Muscle of leg (tissue), 11 donors: ENCODE measurements around the gene HIPK2. TPM values are rescaled to one million over a fixed set of nuclear protein-coding genes. Genes with fewer than 3 reads are reported as not detected.

Experiments used
- DNase-seq: peaks from one replicate; pipeline ENCODE4 v3.0.0; 2013
- H3K27ac ChIP-seq: one replicate; pipeline ENCODE4 v1.5.1; 2013; ENCODE audit warnings: mild to moderate bottlenecking, low read length, control low read depth
- H3K27me3 ChIP-seq: one replicate; pipeline ENCODE4 v1.6.1; 2013; ENCODE audit warnings: low read length; ENCODE audit not compliant: control insufficient read depth, insufficient read depth
- H3K36me3 ChIP-seq: one replicate; pipeline ENCODE4 v1.6.1; 2013; ENCODE audit warnings: low read length; ENCODE audit not compliant: control insufficient read depth, insufficient read depth
- H3K4me1 ChIP-seq: one replicate; pipeline ENCODE4 v1.6.1; 2013; ENCODE audit warnings: low read length; ENCODE audit not compliant: control insufficient read depth, insufficient read depth
- H3K4me3 ChIP-seq: one replicate; pipeline ENCODE4 v1.5.1; 2013; ENCODE audit warnings: low read length, control low read depth
- H3K9me3 ChIP-seq: replicated peaks from 2 replicates; pipeline ENCODE4 v1.6.1; 2013; ENCODE audit warnings: low read depth, low read length; ENCODE audit not compliant: control insufficient read depth
- WGBS: methylation state at CpG from one replicate; pipeline ENCODE4 v1.1.5; 2013; ENCODE audit warnings: missing lambda C conversion rate; ENCODE audit not compliant: insufficient coverage; 5-methylcytosine and 5-hydroxymethylcytosine counted together
- polyA plus RNA-seq, 8 donors: library from polyadenylated mRNA; unstranded; fragments of 120-200 nt; gene quantifications; one replicate each; pipeline versions ENCODE4 v1.2.1 to v1.2.3, GENCODE V29; 2013; ENCODE audit warnings: inconsistent platforms in 1 of 8, low replicate concordance in 1 of 8; ENCODE audit not compliant: insufficient read length in 8 of 8, insufficient read depth in 1 of 8
- total RNA-seq: library from RNA; stranded (reverse); fragments of 120-200 nt; gene quantifications from one replicate; pipeline ENCODE4 v1.2.4, GENCODE V29; 2013

Gene HIPK2
- total and polyA plus RNA-seq, 9 donors, result 6.6 to 14.2 (median 10.3) TPM

DNA sequence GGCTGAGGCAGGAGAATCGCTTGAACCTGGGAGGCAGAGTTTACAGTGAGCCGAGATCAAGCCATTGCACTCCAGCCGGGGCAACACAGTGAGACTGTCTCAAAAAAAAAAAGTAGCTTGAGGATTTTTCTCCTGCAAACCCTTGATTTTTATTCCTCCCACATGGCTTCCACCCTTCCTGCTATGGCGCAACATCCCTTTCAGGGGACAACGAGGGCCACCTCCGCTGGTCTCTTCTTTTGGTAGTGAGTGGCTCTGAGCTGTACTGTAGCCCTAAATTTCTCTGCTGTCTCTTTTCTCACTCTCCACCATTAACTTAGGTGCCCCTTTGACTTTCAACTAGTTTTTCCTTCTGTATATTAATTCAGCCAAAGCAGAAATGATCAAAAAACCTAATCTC lies 113.4 kb downstream of the HIPK2 start:
- Histone ChIP-seq H3K4me1 (peaks cover 5% of the 10 kb centered on the region), H3K27me3 (no peaks in the 10 kb centered on the region), H3K4me3 (no peak overlapping the region), H3K27ac (no peak overlapping the region), H3K36me3 (no peaks in the 10 kb centered on the region), H3K9me3 (no peaks in the 10 kb centered on the region)
- DNase-seq, result no peak
- WGBS, result 100% methylated on average over 3 of the region's 6 CpGs

DNA sequence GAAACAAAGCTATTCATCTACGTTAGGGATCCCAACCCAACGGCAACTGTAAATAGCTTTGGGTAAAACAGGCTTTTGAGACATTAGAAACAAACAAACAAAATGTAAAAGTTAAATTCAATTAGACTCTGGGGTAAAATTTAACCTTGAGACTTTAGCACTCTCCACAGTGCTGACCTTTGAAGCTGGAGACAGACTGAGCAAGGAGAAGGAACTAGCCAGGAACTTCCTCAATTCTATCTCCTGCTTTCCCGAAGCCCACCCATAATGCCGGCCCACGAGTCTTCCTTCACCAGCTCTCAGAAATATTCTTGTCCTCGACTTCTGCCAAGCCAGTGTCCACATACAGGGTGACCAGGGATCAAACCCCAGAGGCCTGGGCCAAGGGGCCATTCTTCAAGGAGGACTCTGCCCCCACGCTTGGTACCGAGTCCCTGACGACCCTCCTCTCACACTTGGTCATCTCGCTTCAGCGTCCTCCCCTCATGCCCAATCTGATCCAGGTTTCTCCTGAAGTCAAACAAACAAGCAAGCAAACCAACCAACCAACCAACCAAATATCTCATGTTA lies 114.1 kb downstream of the HIPK2 start:
- Histone ChIP-seq H3K4me3 (no peak overlapping the region), H3K27me3 (no peaks in the 10 kb centered on the region), H3K4me1 (peaks cover 12% of the 10 kb centered on the region), H3K36me3 (no peaks in the 10 kb centered on the region), H3K9me3 (no peaks in the 10 kb centered on the region), H3K27ac (no peak overlapping the region)
- WGBS, result 90% methylated on average over 8 of the region's 11 CpGs
- no peak for DNase-seq

DNA sequence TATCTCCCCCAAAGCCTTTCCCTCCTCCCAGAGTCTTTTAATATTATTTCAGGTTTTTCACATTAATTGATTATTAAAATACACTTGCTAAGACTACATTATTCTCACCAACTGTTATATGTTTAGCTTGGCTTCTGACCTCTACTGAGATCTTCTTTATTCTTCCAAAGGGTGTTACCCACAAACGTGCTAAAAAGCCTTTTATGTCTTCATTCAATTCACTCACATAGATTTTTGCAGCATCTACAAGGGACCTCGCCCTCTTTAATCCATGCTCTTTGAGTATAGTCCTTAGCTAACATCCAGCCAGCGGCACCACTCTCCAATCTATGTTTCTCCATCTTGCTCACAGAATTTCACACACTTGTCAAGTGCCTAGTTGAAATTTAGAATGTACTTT lies 115.9 kb downstream of the HIPK2 start:
- no peaks in the 10 kb centered on the region for H3K27me3 ChIP-seq
- H3K4me1 ChIP-seq, result peaks cover 12% of the 10 kb centered on the region
- no peak for DNase-seq
- no peak overlapping the region for H3K4me3 ChIP-seq
- no peaks in the 10 kb centered on the region for H3K36me3 ChIP-seq
- H3K27ac ChIP-seq, result no peak overlapping the region
- WGBS, result 66% methylated on average over 2 of the region's 3 CpGs
- H3K9me3 ChIP-seq, result no peaks in the 10 kb centered on the region

DNA sequence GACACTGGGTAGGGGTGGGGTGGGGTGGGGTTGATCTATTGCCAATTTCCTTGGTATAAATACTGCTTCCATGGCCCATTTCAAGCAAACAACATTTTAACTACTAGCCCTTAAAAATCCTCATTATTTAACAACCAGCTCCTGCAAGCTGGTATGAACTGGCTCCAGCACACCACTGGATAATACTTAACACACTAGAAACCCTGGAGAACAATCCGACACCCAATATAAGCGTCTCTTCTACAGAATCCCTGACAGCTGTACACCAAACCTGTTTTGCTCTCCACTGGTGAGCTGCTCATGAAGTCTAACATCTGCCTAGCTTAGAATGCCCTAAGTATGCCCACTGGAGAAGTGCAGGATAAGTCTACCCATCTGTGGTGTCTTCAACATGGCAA lies 116.8 kb downstream of the HIPK2 start:
- H3K4me1 ChIP-seq, result peaks cover 12% of the 10 kb centered on the region
- WGBS, result 83% methylated on average over 2 of the region's 2 CpGs

DNA sequence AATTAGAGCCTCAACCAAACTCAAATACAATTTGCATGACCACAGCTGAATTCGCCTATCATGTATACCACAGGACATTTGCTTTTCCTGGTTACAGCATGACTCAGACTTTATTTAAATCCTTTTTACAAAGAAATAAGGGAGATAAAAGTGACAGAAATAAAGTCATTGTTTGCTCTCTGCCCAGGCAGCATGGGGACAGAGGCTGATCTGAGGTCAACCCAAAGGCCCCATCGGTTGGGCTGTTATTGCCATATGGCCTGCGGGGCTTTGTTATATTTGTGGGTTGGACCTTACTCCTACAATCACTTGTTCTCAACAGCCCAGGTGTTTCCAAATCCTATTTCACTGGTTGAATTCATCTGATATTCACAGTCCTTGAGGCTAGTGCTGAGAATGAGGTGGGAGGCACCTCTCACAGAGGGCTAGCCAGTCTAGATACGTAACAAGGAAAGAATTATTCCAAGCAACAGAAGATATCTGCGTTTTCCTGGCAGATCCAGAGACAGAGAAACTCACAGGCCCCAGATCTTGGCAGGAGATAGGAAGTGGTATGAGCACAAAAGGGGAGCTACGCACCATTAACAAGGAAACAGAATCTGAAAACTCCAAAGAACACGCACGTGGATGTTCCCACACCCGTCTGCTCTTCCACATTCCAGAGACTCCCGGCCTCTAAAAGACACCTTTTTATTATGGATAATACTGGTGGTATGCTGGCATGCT lies 117.3 kb downstream of the HIPK2 start:
- no peaks in the 10 kb centered on the region for H3K27me3 ChIP-seq
- no peak overlapping the region for H3K4me3 ChIP-seq
- WGBS, result no CpG with 5 or more reads among the region's 10 CpGs
- peak; percentile 42 for DNase-seq
- no peak overlapping the region for H3K27ac ChIP-seq
- H3K4me1 ChIP-seq, result peaks cover 12% of the 10 kb centered on the region
- no peaks in the 10 kb centered on the region for H3K36me3 ChIP-seq
- no peaks in the 10 kb centered on the region for H3K9me3 ChIP-seq

More for the DNA sequence above, 116.8 kb downstream of the HIPK2 start:
- Histone ChIP-seq H3K27ac (no peak overlapping the region), H3K36me3 (no peaks in the 10 kb centered on the region), H3K4me3 (no peak overlapping the region), H3K27me3 (no peaks in the 10 kb centered on the region), H3K9me3 (no peaks in the 10 kb centered on the region)
- DNase-seq, result no peak

DNA sequence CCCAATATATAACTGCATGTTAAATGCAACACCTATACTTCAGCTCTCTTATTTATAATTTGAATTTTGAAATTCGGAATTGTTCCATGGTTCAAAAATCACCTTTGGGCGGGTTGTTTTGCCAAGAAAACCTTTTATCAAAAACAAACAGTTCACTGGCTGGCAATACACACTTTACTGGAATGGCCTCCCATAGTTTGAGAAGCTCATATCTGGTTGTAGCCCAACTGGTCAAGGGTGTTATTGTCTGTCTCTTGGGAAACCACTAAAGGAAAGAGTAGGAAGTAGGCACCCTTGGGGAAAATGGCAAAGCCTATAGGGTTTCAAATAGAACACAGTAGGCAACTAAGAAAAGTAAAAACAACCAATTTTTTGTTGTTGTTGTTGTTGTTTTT lies 117.9 kb downstream of the HIPK2 start:
- Histone ChIP-seq H3K4me3 (no peak overlapping the region), H3K27me3 (no peaks in the 10 kb centered on the region), H3K27ac (no peak overlapping the region), H3K4me1 (peaks cover 12% of the 10 kb centered on the region), H3K36me3 (no peaks in the 10 kb centered on the region), H3K9me3 (no peaks in the 10 kb centered on the region)
- no CpG with 5 or more reads among the region's 2 CpGs for WGBS
- DNase-seq, result no peak

DNA sequence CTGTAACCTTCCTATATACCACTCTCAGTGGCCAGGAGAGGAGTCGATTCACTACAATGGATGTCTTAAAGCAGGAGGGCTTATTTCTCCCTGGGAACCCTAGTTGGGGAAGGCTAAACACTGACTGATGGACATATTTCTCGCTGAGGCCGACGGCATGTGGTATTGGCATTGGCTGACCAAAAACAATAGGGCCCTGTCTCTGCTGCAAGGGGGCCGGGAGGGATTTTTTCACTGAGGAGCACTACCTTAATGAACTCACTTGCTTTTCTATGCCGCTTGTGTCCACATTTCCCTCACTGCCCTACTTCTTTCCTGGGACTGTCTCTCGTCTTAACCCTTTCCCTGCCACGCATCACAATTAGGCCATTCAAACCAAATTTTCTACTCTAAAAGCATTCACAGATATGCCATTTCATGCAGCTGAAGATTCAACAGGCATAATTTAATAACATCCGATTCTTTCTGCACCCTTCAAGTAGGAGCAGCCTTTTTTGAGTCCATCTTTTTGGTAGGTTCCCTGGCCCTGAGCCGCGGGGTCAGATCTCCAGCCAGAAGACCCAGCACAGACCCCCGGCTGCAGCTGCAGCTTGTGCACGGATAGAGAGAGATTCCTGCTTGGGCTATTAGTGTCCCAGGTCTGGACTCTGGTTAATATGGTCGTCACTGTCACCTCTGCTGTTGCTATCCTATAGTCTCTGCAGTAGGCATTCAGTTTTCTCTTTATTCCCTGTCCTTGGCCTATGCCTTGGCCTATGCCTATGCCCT lies 118.7 kb downstream of the HIPK2 start:
- 61% methylated on average over 12 of the region's 14 CpGs for WGBS

DNA sequence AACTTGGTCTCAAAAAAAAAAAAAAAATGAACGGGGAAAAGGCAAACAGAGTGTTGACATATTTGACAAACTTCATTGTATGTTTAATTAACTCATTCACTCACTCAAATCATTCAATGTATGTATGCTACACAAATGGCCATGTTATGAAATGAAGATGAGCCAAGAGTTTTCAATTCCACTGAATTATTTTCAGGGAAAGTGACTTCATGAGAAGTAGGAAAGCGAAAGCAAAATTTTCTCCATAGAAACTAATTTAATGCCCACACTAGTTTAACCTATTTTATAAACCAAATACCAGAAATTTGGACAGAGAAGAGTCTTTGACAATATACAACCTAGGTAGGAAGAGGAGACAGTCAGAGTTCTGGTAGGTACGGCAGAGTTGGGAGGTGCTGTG lies 119.5 kb downstream of the HIPK2 start:
- no peak for DNase-seq
- Histone ChIP-seq H3K4me1 (peaks cover 14% of the 10 kb centered on the region), H3K27ac (no peak overlapping the region), H3K9me3 (no peaks in the 10 kb centered on the region), H3K27me3 (no peaks in the 10 kb centered on the region), H3K36me3 (no peaks in the 10 kb centered on the region), H3K4me3 (no peak overlapping the region)
- no CpG with 5 or more reads among the region's 3 CpGs for WGBS

More for the DNA sequence above, 118.7 kb downstream of the HIPK2 start:
- H3K27ac ChIP-seq, result no peak overlapping the region
- peaks cover 12% of the 10 kb centered on the region for H3K4me1 ChIP-seq
- no peaks in the 10 kb centered on the region for H3K9me3 ChIP-seq
- H3K27me3 ChIP-seq, result no peaks in the 10 kb centered on the region
- no peaks in the 10 kb centered on the region for H3K36me3 ChIP-seq
- H3K4me3 ChIP-seq, result no peak overlapping the region
- DNase-seq, result no peak

DNA sequence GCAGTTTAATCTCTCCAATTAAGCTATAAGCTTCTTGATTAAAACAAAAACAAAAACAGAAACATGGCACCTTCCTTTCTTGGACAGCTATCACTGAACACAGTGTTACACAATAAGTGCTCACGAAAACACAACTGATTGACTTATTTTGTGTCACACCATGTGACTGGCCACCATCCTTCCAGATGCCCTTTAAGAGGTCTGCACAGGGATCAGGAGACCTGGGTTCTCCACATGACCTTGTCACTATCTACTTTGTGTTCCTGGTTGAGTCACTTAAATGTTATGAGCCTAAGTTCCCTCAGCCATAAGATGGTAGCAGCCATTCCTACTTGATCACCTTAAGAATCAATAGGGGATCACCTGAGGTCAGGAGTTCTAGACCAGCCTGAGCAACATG lies 120.1 kb downstream of the HIPK2 start:
- Histone ChIP-seq H3K4me3 (no peak overlapping the region), H3K36me3 (no peaks in the 10 kb centered on the region), H3K4me1 (peaks cover 15% of the 10 kb centered on the region), H3K9me3 (no peaks in the 10 kb centered on the region), H3K27me3 (no peaks in the 10 kb centered on the region), H3K27ac (no peak overlapping the region)
- 100% methylated on average over 1 of the region's 1 CpG for WGBS
- no peak for DNase-seq

DNA sequence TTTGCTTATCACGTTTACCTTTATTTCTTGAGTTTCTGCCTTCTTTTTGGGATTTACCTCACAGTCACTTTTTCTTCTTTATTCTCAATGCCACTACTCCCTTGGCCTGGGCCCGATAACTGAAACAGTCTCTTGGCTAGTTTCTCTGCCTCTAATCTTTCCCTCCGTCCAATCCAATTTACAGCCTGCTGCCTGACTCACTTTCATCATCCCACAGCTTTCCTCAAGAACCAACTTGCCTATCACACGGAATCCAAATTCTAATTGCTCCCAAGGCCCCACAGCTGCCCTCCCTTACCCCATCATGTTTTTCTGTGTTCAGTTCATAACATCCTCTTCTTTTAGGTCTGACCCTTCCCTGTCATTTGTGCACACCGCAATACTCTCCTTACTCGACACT lies 121.4 kb downstream of the HIPK2 start:
- 83% methylated on average over 6 of the region's 6 CpGs for WGBS
- no peak overlapping the region for H3K27ac ChIP-seq
- peaks cover 15% of the 10 kb centered on the region for H3K4me1 ChIP-seq

More for the DNA sequence above, 121.4 kb downstream of the HIPK2 start:
- Histone ChIP-seq H3K9me3 (no peaks in the 10 kb centered on the region), H3K4me3 (no peak overlapping the region), H3K27me3 (no peaks in the 10 kb centered on the region), H3K36me3 (no peaks in the 10 kb centered on the region)
- no peak for DNase-seq
